ENCODE data around the gene CEP152. TPM values are rescaled to one million over a fixed set of nuclear protein-coding genes. Genes with fewer than 3 reads are reported as not detected.

CEP152 gene
- total RNA-seq, 1 experiment from 2014 or later: 31.6 TPM

GRCh38 chr15:48705381-48705780, 105.5 kb downstream of the CEP152 start:
- CTCF ChIA-PET: no interaction called here
- Histone ChIP-seq H3K27ac (ENCODE audit: low read depth, low read length, poor library complexity, severe bottlenecking) (no peak overlapping the region), H3K4me1 (ENCODE audit: insufficient read depth, low read length, poor library complexity, severe bottlenecking) (no peaks in the 10 kb centered on the region), H3K9me3 (ENCODE audit: low read depth, low read length, poor library complexity, severe bottlenecking) (peaks cover 11% of the 10 kb centered on the region), H3K4me3 (ENCODE audit: low read depth, low read length, poor library complexity, severe bottlenecking) (no peak overlapping the region), H3K36me3 (ENCODE audit: insufficient read depth, low read length, poor library complexity, severe bottlenecking) (no peaks in the 10 kb centered on the region), H3K27me3 (replicated peaks; ENCODE audit: insufficient read depth, low read depth, low read length, poor library complexity) (no peaks in the 10 kb centered on the region)
- BruUV-seq (replicated peaks): no TSS peak
- intact Hi-C loops (cut with micrococcal nuclease; ENCODE audit: unreplicated experiment): no loop called here
- POLR2A ChIA-PET (ENCODE audit: low non-redundant PET): no interaction called here
- TF ChIP-seq CTCF (conservative IDR thresholded peaks at IDR 0.05; ENCODE audit: low read depth, low read length): no peak
- no peak for TF ChIP-seq EZH2 (IDR thresholded peaks at IDR 0.05; ENCODE audit: borderline replicate concordance, low read depth, low read length, poor library complexity, severe bottlenecking)
- DNase-seq (ENCODE audit: low spot score): no peak

DNA sequence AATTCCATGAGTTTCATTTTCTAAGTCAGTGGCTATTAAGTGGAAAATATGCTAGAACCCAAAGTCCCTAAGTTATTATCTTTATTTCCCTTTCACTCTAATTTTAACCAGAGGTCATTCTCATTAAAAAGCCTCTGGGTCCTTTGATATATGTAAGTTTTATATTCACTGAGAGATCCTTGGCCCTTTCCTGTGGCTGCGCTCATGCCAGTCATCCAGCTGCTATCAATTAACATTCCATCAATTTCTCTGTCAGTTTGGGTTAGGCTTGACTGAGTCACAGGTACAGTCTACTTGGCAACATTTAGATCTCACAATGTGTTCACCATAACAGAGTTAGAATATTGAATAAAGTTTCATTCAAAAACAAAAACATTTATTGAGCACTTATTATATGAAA, 107.3 kb downstream of the CEP152 start:
- Histone ChIP-seq H3K36me3 (ENCODE audit: insufficient read depth, low read length, poor library complexity, severe bottlenecking) (no peaks in the 10 kb centered on the region), H3K9me3 (ENCODE audit: low read depth, low read length, poor library complexity, severe bottlenecking) (peaks cover 11% of the 10 kb centered on the region), H3K4me3 (ENCODE audit: low read depth, low read length, poor library complexity, severe bottlenecking) (no peak overlapping the region), H3K27me3 (replicated peaks; ENCODE audit: insufficient read depth, low read depth, low read length, poor library complexity) (no peaks in the 10 kb centered on the region), H3K27ac (ENCODE audit: low read depth, low read length, poor library complexity, severe bottlenecking) (no peak overlapping the region), H3K4me1 (ENCODE audit: insufficient read depth, low read length, poor library complexity, severe bottlenecking) (no peaks in the 10 kb centered on the region)
- ChIA-PET POLR2A (ENCODE audit: low non-redundant PET) (no interaction called here), CTCF (no interaction called here)
- BruUV-seq (replicated peaks): no TSS peak
- TF ChIP-seq EZH2 (IDR thresholded peaks at IDR 0.05; ENCODE audit: borderline replicate concordance, low read depth, low read length, poor library complexity, severe bottlenecking): no peak
- no peak for TF ChIP-seq CTCF (conservative IDR thresholded peaks at IDR 0.05; ENCODE audit: low read depth, low read length)
- intact Hi-C loops (cut with micrococcal nuclease; ENCODE audit: unreplicated experiment): no loop called here
- no peak for DNase-seq (ENCODE audit: low spot score)

DNA sequence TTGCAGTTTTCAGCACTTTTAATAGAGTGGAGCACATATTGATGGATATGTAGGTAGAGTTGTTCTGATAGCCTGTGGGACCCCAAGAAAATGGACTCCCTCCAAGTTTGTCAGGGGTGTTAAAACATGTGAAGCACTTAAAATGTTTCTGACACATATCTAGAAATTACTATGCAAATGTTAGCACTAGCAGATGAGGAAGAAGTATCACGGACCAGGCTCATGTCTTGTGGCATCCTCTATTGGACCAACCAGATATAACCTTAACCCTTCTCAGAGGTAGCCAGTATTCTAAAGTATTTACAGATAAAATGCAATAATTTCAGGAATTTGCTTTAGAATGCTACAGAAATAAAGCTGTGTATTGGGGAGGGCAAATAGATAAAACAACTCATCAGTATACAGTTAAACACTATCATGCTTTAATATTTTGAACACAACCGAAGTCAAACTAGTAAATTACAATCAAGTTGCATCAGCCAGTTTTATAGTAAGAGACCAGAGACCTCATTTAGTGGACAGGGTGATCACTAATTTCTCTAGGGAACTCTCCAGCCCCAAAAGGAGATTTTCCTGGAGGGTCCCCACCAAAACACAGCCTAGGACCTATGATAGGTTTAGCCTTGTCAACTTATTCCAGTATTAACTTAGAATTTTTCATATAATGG, 108.2 kb downstream of the CEP152 start:
- H3K27me3 ChIP-seq (replicated peaks; ENCODE audit: insufficient read depth, low read depth, low read length, poor library complexity): no peaks in the 10 kb centered on the region
- ChIA-PET POLR2A (ENCODE audit: low non-redundant PET) (no interaction called here), CTCF (no interaction called here)
- no peak for TF ChIP-seq EZH2 (IDR thresholded peaks at IDR 0.05; ENCODE audit: borderline replicate concordance, low read depth, low read length, poor library complexity, severe bottlenecking)
- no peak for TF ChIP-seq CTCF (conservative IDR thresholded peaks at IDR 0.05; ENCODE audit: low read depth, low read length)
- no peaks in the 10 kb centered on the region for H3K4me1 ChIP-seq (ENCODE audit: insufficient read depth, low read length, poor library complexity, severe bottlenecking)
- no peak for DNase-seq (ENCODE audit: low spot score)
- H3K36me3 ChIP-seq (ENCODE audit: insufficient read depth, low read length, poor library complexity, severe bottlenecking): no peaks in the 10 kb centered on the region
- peaks cover 11% of the 10 kb centered on the region for H3K9me3 ChIP-seq (ENCODE audit: low read depth, low read length, poor library complexity, severe bottlenecking)
- H3K4me3 ChIP-seq (ENCODE audit: low read depth, low read length, poor library complexity, severe bottlenecking): no peak overlapping the region
- intact Hi-C loops (cut with micrococcal nuclease; ENCODE audit: unreplicated experiment): no loop called here
- BruUV-seq (replicated peaks): no TSS peak
- no peak overlapping the region for H3K27ac ChIP-seq (ENCODE audit: low read depth, low read length, poor library complexity, severe bottlenecking)
